Middle frontal gyrus (tissue), 1 donor: ENCODE measurements around the gene MAGEA6.
"Not testable (repeated sequence)": the region's sequence is repeated elsewhere in the genome, so short reads cannot be mapped to it uniquely, and the experiment has no call there.

Source experiments
- DNase-seq: peaks from one replicate; pipeline ENCODE4 v3.0.0-alpha.2; 2015; ENCODE audit warnings: low spot score; ENCODE audit errors: extremely low spot score

MAGEA6 gene, protein sequence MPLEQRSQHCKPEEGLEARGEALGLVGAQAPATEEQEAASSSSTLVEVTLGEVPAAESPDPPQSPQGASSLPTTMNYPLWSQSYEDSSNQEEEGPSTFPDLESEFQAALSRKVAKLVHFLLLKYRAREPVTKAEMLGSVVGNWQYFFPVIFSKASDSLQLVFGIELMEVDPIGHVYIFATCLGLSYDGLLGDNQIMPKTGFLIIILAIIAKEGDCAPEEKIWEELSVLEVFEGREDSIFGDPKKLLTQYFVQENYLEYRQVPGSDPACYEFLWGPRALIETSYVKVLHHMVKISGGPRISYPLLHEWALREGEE

DNA sequence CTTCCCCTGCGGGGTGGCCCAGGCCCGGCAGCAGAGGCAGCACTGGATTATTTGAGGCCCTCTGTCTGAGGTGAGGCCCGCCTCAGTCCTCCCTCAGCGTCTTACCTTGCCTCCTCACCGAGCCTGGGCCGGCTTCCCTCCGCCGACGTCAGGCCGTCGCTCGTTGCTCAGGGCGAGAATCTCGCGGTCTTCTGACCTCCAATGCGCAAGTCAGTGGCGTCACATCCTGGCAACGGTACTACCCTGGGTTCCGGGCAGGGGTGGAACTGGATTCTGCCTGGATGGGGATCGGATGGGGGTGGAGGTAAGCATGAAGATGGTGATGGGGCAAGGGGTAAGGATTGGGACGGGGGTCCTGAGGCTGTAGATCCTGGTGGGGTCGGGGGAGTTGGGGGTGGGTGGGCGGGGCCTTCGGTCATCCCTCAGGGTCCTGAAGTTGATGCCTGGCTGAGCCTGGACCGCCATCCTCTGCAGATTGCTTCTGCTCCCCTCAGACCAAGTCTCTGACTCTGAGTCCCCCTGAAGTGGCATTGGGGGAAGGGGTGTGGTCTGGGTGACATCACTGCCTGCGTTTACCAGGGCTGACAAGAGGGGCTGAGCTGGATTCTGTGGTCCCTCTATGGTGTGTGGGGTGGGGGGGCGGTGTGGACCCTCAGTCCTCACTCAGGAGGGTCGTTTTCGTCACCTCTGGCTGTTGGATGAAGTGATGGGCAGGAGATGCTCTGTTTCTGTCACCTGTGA lies at the start of gene MAGEA6:
MAGEA6 (minus strand) TSS at position 141 of the 741 bp plus-strand sequence. CDS start 2,039 bp downstream, outside the sequence.
- not testable (repeated sequence) for DNase-seq

GRCh38 chrX:152819266-152819665 lies 49.8 kb upstream of the MAGEA6 start:
- no peak for DNase-seq

GRCh38 chrX:152818356-152818755 lies 48.9 kb upstream of the MAGEA6 start:
- DNase-seq: no peak

- DNase-seq: no peak
Measured at GRCh38 chrX:152817078-152817764, 47.7 kb upstream of the MAGEA6 start.

GRCh38 chrX:152814048-152814447 lies 44.6 kb upstream of the MAGEA6 start:
- DNase-seq: no peak

- no peak for DNase-seq
Measured at GRCh38 chrX:152813206-152813605, 43.7 kb upstream of the MAGEA6 start.

- DNase-seq: no peak
Measured at GRCh38 chrX:152810403-152810802, 40.9 kb upstream of the MAGEA6 start.

GRCh38 chrX:152806035-152806434 lies 36.5 kb upstream of the MAGEA6 start:
- no peak for DNase-seq

DNA sequence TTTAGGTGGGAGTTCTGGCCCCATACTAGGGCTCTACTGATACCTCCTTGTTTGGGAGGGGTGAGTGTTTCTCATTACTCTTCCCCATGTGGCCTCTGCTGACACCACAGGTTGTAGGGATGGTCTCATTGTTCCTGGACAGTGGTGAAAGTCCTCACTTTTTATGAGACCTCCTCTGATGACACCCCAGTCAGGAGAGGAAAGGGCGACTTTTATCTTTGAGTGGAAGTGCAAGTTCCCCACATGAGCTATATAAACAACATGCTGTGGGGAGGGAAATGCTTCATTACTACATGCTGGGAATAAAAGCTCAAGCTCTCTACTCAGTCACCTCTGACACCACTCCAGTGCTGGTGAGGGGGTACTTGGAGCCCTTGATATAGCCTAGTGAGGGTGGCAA lies 29.5 kb upstream of the MAGEA6 start:
- DNase-seq: no peak

DNA sequence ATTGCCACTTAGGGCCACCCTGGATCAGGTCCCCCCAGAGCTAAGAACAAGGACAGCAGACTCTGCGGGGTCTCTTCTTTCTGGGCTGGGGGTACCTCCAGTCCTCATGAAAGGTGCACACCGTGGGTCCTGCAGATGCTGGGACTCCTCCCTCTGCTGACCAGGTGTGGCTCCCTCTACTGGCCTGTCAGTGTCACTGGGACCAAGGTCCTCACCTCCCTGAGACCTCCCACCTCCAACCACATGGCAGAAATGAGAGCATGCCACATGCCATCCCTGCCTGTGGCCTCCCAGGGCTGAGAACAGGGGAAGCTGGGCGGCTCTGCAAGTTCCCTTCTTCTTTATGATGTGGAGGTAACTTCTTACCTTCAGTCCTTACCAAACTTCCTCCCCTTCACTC lies 17.6 kb upstream of the MAGEA6 start:
- DNase-seq: not testable (repeated sequence)

GRCh38 chrX:152766562-152766961 lies 2.9 kb downstream of the MAGEA6 start:
- DNase-seq: not testable (repeated sequence)

DNA sequence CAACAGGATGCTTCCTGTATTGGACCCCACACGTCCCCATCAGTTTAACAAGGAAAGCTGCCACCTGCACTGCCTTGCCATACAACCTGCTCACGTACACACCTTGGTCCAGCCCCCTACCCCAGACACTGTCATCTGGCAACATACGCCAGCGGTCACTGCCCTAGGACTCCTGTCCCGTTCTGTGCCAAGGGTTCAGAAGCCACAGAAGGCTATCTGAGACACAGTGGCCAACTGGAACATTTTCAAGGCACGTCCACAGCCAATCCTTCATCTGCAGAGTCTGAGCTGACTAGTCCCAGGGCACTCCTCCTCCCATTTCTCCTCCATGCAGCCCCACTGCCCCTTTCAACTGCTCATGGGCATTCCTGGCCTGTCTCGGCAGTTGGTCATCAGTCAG lies 7.9 kb downstream of the MAGEA6 start:
- not testable (repeated sequence) for DNase-seq

- DNase-seq: not testable (repeated sequence)
Measured at GRCh38 chrX:152759544-152759943, 9.9 kb downstream of the MAGEA6 start.

DNA sequence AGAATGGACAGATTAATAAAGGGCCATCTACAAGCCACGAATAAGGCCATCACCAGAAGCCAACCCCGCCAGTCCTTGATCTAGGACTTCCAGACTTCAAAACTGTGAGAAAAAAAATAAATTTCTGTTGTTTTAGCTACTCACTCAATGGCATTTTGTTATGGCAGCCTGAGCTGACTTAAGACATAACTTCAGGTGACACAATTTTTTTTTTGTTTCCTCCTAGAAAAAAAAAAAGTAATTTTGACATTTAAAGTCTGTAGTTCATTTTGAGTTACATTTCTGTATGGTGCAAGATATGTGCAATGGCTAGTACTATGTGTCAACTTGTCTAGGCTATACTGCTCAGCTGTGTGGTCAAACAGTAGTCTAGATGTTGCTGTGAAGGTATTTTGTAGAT lies 10.6 kb downstream of the MAGEA6 start, which contains the start of gene CSAG3:
CSAG3 (plus strand) TSS at position 301 of the 400 bp plus-strand sequence.
- not testable (repeated sequence) for DNase-seq

- not testable (repeated sequence) for DNase-seq
Measured at GRCh38 chrX:152754871-152755270, 14.6 kb downstream of the MAGEA6 start.

GRCh38 chrX:152753686-152754650 lies 15.5 kb downstream of the MAGEA6 start, which contains the start of gene MAGEA2:
TSS of gene MAGEA2 (minus strand) at chrX:152753842. CDS start at chrX:152751363, 2,479 bp downstream.
- DNase-seq: not testable (repeated sequence)

DNA sequence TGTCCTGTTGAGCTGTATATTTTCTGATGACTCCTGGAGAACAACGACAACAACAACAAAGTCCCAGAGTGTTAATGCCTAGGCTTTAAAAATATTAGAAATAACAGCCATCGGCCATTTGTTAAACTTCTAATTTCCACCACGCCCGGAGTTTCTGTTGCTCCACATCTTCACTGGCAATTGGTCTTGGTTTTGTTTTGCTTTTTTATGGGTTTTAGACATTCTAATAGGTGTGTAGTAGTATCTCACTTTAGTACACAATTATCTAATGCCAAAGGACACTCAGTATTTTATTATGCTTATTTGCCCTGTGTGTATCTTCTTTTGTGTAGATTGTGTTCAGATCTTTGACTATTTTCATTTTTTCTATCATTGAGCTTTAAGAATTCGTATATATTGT lies 30.9 kb downstream of the MAGEA6 start:
- no peak for DNase-seq

- DNase-seq: not testable (repeated sequence)
Measured at GRCh38 chrX:152736528-152736927, 33.0 kb downstream of the MAGEA6 start.

DNA sequence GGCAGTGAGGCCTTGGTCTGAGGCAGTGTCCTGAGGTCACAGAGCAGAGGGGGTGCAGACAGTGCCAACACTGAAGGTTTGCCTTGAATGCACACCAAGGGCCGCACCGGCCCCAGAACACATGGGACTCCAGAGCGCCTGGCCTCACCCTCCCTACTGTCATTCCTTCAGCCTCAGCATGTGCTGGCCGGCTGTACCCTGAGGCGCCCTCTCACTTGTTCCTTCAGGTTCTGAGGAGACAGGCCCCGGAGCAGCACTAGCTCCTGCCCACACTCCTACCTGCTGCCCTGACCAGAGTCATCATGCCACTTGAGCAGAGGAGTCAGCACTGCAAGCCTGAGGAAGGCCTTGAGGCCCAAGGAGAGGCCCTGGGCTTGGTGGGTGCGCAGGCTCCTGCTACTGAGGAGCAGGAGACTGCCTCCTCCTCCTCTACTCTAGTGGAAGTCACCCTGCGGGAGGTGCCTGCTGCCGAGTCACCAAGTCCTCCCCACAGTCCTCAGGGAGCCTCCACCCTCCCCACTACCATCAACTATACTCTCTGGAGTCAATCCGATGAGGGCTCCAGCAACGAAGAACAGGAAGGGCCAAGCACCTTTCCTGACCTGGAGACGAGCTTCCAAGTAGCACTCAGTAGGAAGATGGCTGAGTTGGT lies 33.5 kb downstream of the MAGEA6 start:
- DNase-seq: no peak

DNA sequence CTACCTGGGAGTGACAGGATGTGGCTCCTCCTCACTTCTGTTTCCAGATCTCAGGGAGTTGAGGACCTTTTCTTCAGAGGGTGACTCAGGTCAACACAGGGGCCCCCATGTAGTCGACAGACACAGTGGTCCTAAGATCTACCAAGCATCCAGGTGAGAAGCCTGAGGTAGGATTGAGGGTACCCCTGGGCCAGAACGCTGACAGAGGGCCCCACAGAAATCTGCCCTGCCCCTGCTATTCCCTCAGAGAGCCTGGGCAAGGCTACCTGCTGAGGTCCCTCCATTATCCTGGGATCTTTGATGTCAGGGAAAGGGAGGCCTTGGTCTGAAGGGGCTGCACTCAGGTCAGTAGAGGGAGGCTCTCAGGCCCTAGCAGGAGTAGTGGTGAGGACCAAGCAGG lies 34.4 kb downstream of the MAGEA6 start:
- no peak for DNase-seq
